Thyroid gland (tissue), 4 donors: Measurements from ENCODE around the gene RBMS1.

Experiments
- POLR2A ChIP-seq, 2 donors: fragments of 450-650 bp; IDR thresholded peaks; one replicate each; pipeline ENCODE4 v1.6.1; 2017; ENCODE audit warnings: antibody characterized with exemption in 2 of 2, mild to moderate bottlenecking in 2 of 2, moderate library complexity in 1 of 2
- TF ChIP-seq, protein P1 (sequence below), 6 experiments: fragments of 200-600 bp in 3 of 6; fragments of 450-650 bp in 3 of 6; sonication (generic) in 3 of 6; IDR thresholded peaks; one replicate each; pipeline ENCODE4 v1.5.1; 2016 to 2019; ENCODE audit warnings: antibody characterized with exemption in 6 of 6, mild to moderate bottlenecking in 2 of 6, inconsistent platforms in 1 of 6, moderate library complexity in 1 of 6

DNA sequence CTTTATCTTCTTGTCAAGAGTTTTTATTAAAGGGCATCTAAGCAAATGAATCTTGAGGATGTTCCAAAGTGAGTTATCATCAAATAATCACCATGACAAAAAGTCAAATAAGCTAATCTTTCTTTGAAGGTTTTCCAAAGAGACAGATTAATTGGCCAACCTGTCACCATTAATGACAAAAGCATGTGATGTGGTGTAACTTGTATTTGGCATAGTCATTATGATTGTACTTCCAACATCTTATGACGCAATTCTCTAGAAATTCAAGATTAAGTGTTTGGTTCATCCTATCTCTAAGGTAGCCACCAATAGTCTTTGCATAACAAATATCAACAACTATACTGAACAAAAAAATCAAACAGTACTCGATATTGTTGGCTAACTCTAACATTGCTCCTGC lies 28.6 kb downstream of the RBMS1 start:
- TF ChIP-seq, protein P1, sequence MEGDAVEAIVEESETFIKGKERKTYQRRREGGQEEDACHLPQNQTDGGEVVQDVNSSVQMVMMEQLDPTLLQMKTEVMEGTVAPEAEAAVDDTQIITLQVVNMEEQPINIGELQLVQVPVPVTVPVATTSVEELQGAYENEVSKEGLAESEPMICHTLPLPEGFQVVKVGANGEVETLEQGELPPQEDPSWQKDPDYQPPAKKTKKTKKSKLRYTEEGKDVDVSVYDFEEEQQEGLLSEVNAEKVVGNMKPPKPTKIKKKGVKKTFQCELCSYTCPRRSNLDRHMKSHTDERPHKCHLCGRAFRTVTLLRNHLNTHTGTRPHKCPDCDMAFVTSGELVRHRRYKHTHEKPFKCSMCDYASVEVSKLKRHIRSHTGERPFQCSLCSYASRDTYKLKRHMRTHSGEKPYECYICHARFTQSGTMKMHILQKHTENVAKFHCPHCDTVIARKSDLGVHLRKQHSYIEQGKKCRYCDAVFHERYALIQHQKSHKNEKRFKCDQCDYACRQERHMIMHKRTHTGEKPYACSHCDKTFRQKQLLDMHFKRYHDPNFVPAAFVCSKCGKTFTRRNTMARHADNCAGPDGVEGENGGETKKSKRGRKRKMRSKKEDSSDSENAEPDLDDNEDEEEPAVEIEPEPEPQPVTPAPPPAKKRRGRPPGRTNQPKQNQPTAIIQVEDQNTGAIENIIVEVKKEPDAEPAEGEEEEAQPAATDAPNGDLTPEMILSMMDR (IDR thresholded peaks at IDR 0.05), result no peak
- no peak for TF ChIP-seq POLR2A (IDR thresholded peaks at IDR 0.05)
